Gastroesophageal sphincter (tissue), 3 donors: ENCODE results near the gene PITPNM1.

Source experiments
- CTCF ChIP-seq, 4 experiments: fragments of 200-600 bp in 2 of 4; fragments of 450-650 bp in 2 of 4; sonication (generic) in 1 of 4; IDR thresholded peaks; one replicate each; pipeline ENCODE4 v1.5.1; 2017 to 2019; ENCODE audit warnings: antibody characterized with exemption in 4 of 4, mild to moderate bottlenecking in 2 of 4, moderate library complexity in 2 of 4
- POLR2A ChIP-seq, 2 donors: fragments of 450-650 bp; IDR thresholded peaks; one replicate each; pipeline ENCODE4 v1.6.1; 2017; ENCODE audit warnings: antibody characterized with exemption in 2 of 2, mild to moderate bottlenecking in 2 of 2, moderate library complexity in 1 of 2

GRCh38 chr11:67472882-67473281 lies 32.3 kb downstream of the PITPNM1 start:
- no peak for TF ChIP-seq CTCF (IDR thresholded peaks at IDR 0.05)
- no peak for TF ChIP-seq POLR2A (IDR thresholded peaks at IDR 0.05)
